DMS153 (cell line): ENCODE measurements around the gene TTC13.
A peak's percentile ranks its signal among the peaks of the same experiment; 100 is the strongest.

Experiments
- DNase-seq: peaks from one replicate; lab custom pipeline; 2025; lab: John Stamatoyannopoulos, UW

The TTC13 gene

DNA sequence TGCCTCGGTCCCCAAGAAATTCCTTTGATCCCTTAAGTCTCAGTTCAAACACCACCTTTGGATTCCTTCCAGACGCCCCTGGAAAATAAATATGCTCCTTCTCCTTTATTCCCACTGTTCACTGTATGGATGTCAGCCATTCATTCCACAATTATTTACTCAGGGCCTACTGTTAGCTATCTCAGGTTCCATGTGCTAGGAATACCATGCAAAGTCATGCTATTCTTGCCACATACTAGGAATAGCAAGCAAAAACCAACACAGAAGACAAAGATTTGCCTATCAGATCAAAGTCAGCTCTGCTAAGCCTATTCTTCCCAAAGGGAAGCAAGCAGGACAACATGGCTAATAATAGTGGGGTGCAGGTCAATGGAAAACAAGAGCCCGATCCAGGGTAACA lies 29.8 kb downstream of the TTC13 start:
- no peak for DNase-seq

DNA sequence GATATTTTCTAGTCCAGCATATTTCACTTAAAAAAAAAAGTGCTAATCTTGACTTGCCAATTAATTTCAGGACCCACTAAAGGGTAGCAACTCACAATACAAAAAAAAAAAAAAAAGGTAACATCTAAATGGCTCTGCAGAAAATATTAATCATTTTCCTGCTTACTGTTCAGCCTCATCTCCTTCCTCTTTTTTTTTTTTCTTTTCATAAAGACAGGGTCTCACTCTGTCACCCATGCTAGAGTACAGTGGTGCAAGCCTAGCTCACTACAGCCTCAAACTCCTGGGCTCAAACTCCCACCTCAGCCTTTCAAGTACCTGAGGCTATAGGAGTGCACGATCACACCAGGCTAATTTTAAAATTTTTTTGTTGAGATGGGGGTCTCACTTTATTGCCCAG lies 30.4 kb downstream of the TTC13 start:
- no peak for DNase-seq

DNA sequence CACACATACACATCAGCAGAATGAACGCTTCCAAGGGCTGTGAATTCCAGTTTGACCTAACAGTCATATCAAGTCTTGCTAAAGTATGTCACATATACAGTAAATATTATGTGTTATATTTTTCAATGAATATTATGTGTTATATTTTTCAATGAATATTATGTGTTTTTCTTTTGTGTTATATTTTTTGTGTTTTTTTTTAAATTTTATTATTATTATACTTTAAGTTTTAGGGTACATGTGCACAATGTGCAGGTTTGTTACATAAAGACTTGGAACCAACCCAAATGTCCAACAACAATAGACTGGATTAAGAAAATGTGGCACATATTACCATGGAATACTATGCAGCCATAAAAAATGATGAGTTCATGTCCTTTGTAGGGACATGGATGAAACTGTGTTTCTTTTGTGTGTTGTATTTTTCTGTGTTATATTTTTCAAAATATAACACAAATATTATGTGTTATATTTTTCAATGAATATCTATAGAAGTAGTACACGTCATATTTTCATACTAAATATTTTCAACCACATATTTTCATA lies 35.5 kb downstream of the TTC13 start:
- DNase-seq, result no peak

DNA sequence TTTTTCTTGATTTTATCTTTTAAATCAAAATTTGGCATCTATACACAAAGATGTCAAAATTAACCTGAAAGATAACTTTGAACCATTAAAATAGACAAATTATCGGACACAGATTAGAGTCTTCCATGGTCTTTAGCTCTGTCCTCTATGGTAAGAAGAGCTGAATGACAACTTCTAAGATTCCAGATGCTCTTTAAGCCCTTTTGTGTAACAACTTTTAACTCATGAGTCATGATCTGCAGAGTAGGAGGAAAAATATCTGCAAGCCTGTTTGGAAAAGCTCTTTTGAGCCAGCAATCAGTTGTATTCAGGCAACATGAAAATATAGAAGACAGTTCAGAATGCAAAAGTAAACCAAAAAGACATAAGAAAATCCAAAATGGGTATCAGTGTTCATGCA lies 37.8 kb downstream of the TTC13 start:
- DNase-seq, result no peak

DNA sequence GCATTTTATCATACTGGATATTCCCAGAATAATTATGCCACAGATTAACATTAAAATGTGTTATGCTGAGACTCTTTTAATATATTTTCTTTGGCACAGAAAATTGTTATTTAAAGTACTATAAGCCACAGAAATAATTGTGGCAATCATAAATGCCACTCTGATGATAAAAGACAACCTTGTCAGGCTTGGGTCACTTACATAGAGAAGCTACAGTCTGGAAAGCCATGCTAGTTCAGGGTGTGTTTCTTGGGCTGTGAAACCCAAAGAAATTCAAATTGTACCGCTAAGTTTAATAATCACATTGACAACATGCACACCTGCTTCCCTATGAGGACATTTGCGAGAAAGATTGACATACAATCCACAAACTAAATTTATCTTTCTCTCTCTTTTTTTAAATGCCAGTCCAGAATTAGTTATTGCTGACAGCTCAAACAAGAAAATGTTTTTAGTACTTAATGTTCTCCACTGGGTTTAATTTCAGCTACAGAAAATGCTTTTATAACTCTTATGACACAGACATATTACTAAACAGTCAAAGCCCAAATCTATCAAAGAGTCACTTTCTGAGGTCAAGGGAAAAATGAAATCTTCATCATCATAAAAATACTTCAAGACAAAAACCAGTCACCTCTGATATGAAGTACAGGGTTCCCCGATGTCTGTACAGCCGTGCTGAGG lies 38.7 kb downstream of the TTC13 start:
- no peak for DNase-seq

DNA sequence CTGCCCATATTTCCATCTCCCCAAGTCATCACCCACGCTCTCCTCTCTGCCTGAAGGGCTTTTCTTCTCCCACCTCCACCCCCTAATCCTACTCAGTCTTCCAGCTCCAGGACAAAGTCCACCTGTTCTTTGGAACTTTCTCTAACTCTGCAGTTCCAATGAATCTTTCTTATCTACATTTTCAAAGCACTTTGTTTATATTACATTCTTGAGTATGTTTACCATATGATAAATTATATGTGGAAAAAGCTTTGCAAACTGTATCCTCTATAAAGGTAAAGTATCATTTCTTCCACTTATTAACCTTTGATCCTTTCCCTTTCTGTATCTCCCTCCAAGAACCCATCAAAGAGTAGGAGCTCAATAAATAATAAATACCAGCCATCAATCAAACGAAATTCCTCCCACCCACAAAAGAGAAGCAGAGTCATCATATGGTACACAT lies 39.7 kb downstream of the TTC13 start:
- DNase-seq, result no peak

DNA sequence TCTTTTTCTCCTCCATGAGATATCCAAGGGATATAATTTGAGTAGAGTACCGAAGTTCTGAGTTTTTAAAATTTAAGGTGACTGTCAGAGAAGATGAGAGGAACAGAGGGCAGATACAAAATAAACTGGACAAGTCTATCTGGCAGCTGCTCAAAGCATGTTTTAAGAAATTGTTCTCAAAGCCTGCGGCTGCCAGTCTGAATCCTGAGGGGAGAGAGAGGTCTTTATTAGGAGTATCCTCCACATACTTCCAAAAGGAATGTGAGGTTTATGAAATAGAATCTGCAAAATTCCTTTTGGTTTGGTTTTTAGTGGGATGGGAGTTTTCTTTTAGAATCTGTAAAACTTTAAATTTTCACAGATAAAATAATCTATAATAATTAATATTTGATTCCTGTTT lies 41.3 kb downstream of the TTC13 start:
- no peak for DNase-seq

DNA sequence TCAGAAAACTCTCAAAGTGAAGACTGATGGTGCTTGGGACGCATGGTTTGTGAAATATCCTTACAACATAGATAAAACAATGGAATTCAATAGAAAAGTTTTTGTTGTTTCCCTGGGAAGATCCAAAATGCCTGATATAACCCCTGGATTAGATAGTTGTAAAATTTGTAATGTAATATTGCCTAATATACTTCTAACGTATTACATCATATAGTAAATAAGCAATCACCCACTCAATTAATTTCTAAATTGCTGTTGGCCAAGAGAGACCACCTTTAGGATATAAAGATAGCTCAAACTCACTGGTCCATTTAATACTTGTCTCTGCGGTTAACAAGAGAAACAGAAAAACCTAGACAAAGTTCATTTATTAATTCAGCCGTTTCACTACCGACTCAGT lies 42.2 kb downstream of the TTC13 start:
- DNase-seq, result no peak

DNA sequence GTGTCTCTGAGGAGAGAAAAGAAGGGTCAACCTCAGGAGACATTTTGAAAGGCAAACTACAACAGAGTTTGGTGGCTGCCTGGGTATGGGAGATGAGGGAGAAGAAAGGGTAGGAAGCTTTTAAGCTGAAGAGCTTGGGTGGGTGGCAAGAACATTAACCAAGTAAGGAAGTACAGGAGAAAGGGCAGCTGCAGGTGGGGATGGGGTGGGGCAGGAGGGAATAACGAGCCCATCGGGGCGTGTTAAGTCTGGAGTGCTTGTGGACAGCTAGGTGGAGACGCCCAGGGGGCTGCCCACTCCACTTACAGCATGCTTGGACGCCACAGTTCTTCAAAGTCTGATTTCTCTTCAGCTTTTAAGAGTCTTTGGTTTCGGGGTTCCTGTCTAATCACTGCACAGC lies 42.8 kb downstream of the TTC13 start:
- no peak for DNase-seq

DNA sequence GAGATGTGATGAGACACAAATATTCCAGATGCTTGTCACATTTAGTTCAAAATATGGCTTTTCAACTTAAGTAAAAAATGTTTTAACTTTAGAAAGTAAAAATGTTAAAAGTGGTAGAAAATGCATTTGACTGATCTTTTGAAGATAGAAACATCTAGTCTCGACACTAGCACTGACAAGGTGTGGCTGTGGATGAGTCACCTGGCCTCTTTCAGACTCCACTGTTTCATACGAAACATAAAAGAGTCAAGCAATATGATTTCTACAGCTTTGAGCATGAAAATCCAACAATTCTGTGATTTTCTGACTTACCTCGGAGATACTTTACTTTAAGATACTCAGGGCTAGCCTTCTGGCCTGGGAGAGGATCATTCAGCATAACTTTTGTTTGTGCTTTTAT lies 47.7 kb downstream of the TTC13 start:
- DNase-seq, result no peak

DNA sequence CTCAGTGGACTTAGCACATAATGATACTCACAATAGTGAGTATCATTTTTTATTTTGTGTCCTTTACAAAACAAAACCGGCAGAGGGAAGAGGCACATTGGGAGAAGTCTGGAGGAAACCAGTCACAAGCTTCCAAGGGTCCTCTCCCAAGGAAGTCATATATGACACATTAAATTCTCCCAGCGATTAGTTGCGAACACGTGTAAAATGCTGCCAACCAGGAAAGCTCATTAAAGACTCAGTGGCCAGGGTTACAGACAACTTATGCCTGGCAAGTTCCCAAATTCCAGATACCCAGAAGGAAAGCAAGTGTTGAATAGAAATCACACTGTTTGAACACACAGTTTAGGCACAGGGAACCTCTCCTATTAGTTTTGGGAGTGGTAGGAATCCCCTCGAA lies 52.5 kb downstream of the TTC13 start:
- no peak for DNase-seq

DNA sequence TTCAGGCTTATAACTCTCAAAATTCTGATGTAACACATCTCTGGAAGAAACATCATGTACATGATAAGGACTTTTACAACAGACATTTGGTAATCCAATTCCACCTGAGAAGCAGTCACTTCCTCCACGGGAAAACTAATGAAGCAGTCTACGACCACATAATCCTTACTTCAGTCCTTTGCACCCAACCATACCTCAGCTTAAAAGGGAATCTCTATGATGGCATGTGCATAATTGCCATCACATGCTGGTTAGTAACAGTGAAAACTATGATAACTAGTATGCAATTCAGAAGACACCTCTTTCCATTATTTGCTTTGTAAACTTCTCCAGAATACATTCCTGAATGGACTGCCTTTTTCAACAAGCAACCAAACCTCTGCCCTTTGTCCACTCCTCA lies 53.1 kb downstream of the TTC13 start:
- no peak for DNase-seq

DNA sequence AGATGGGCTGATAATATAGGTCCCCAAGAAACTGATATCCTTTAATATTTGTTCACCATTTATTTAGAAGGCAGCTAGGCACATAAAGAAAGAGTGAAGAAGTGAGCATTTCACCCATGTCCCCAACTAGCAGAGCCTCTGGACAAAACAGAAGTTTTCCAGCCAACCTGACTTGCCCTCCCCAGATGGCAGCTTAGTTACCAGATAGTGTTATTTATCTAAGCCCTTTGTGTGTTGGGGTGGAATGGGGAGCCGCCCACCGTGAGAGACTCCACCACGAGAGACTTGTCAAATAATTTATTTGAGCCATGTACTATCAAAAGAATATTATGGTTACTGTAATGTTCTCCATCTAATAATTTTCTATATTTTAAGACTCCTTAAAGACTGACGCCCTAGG lies 55.5 kb downstream of the TTC13 start:
- no peak for DNase-seq

DNA sequence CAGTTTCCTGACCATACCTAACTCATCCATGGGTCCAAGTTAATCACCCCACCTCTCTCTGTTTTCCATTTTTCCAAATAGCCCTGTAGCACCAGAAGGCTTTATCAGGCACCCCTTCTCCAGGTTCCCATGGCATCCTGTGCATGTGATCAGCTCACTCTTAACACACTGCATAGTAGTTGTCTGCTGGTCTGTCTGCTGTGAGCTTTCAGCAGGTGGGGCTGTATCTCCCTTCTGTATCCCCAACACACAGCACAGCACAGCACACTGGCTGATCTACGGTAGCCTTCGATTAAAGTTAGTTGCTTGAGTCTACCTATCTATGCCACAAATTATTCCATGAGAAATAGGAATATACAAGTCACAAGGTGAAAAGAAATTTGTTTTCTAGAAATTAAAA lies 56.0 kb downstream of the TTC13 start:
- no peak for DNase-seq

DNA sequence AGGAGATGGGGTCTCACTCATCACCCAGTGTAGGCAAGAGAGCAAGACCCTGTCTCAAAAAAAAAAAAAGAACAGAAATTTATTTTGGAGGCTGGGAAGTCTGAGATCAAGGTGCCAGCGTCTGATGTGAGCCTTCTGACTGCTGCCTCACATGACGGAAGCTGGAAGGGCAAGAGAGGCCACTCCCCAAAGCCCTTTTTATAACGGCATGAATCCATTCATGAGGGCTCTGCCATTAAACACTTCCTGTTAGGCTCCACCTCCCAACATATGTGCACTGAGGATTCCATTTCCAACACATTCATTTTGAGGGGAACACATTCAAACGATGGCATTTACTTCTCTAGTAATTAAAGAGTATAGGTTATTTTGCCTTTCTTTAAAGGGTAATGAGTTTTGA lies 59.5 kb downstream of the TTC13 start:
- DNase-seq, result peak; percentile 83

DNA sequence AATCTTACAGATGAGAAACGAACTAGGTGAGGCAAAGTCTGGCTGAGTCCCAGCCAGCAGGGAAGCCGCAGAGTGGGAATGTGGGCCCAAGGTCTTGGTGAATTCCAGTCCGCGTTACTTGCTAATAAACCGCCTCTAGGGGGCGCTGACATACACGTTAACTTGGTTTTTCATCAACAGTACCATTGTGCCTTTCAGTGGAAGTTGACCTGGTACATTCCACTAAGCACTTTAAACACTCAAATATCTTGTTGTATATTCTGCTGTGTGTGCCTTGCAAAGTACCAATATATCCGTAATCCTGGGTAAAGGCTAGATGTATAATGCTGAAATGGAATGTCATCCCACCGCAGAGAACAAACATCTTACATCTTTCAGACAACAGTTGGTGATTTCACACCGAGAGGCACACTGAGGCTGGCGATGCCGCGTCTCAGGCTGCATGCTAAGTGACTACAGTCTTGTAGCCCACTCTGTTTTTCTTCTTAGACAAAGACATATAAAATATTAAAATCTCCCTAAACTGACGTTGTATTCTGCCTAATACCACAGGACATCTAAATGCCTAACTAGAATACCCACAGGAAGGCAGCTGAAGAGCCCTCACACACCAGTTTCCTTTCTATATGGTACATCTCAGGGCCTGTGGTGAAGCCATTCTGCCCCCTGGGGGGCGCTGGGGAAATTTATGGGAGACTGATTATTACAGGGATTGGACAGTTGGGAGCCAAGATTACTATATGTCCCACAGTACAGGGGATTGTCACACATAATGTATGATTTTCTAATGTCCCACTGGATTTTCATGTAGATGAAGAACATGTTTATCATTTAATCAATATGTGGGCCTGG lies 61.2 kb downstream of the TTC13 start:
- peak; percentile 71 for DNase-seq

DNA sequence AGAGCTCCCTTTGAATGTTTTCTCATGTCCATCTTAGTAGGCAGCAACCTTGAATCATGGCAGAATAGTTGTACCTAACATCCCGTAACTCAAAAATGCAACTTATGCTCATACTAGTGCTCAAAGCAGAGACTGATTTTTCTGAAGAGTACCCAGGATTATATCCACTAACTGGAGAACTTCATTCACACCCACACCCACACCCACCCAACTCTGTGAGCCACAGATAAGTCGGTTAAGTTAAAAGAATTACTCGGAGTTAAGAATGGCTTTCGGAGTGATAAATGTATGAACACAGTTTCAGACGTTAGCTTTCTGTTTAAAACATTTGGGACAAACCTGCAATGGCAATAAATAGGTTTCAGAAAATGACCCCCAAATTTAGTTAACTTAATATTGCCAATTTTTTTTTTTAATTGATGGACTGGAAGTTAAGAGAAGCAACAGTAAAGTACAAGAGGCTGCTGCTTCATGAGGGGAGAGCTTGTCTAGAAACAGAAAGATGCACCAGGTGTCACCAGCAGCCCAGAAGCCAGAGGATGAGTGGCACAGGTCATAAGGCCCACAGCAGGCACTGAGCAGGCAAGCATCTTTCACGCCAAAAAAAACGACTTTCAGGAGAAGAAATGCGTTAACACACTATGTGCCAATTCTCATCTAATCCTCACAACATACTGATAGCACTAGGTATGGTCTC lies 61.9 kb downstream of the TTC13 start:
- no peak for DNase-seq

DNA sequence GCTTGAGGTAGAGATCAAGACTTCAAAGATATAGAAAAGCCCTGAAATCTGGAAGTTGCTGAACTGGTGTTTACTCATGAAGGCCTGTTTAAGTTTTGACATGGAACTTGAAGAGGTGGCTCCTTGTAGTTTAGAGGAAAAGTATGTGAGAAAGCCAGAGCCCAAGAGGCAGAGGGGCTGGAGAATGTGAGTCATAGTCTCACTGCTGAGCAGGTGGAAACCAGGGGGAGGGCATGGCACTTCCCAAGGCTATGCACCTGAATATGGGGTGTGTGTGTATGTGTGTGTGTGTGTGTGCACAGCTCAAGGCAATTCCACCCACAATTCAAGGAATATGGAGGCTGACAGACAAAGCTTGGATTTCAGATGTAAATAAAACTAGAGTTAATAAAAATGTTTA lies 63.6 kb downstream of the TTC13 start:
- no peak for DNase-seq

DNA sequence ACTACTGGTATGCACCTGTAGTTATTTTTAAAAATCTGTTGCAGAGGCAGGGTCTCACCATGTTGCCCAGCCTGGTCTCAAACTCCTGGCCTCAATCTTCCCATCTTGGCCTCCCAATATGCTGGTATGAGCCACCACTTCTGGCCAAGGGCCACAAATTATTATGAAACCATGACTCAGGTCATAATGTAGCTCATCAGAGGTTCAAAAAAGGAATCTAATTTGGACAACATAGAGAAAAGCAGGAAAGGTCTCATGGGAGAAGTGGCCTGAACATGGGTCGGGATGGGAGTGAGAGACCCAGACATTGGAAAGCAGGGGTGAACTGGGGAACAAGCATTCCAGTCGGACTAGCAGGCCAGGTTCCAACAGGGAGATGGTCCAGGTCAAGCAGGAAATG lies 65.2 kb downstream of the TTC13 start:
- DNase-seq, result no peak

DNA sequence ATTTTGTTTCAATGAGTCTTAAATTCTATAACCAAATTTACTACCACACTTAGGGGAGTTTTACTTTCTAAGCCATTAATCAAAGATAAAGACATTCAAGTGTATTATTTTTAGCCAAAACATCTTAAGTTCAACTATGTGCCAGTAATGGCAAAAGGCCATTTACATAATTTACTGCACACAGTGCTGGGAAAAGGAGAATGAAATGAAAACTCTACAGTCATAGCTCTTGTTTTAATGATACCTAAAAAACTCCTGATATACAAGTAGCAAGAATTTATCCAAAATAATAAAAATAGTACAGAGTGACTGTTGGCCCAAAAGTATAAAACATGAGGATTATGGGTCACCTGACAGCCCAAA lies 67.9 kb downstream of the TTC13 start:
- no peak for DNase-seq

DNA sequence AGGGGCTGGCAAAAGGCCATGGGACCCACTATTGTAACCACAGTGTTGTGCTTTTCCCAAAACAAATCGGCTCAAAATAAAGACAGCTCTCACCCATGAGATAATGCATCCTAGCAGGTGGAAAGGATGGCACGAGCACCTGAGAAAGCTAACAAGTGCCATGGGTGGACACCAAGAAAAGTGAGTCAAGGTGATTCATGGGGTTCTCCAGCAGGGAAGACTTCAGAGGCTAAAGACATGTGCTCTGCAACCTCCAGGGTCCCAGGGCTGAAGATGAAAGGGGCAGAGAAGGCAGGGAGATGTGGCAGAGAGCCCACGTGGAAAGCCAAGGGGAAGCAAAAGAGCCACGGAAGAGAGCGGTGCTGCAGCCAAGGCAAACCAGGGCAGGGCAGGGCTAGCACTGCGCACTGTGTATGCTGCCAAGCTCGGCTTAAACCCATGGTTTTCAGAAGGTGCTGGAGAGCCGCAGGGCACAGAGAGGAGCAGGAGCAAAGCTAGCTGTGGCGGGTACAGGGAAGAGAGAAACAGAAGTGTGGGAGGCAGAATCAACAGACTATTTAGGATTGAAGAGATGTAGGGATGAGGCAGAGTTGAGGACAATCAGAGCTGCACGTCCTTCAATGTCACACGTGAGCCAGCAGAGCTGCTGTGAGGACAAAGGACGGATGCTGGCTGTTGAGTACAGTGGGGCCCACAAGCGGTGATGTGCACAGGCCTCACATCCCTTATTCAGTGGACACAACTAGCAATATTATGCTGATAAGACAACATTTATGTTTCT lies 68.5 kb downstream of the TTC13 start:
- no peak for DNase-seq
